ENCODE measurements around the gene ITLN1. TPM values are rescaled to one million over a fixed set of nuclear protein-coding genes. Genes with fewer than 3 reads are reported as not detected.

ITLN1 gene
- total RNA-seq, 2 experiments from 2014 or later, result not detected

Other genes starting within 250 kb of the ITLN1 start
- gene SLAMF1, start 238.1 kb downstream of the ITLN1 start, total RNA-seq, result 100 to 1,000 TPM in 1 of 2 experiments, 10 to 100 TPM in 1; 59.3 to 105 TPM
- 100 to 1,000 TPM; 304 to 332 TPM for gene CD48, start 173.4 kb downstream of the ITLN1 start, total RNA-seq
- 100 to 1,000 TPM; 107 to 126 TPM for gene SLAMF7, start 145.9 kb downstream of the ITLN1 start, total RNA-seq
- 1 to 10 TPM; 1.3 to 8.0 TPM for gene LY9, start 89.0 kb downstream of the ITLN1 start, total RNA-seq
- gene CD244, start 22.3 kb downstream of the ITLN1 start, total RNA-seq, result 10 to 100 TPM; 25.6 to 34.5 TPM
- not detected for gene ITLN2, start 69.6 kb upstream of the ITLN1 start, total RNA-seq
- 10 to 100 TPM; 13.5 to 14.0 TPM for gene F11R, start 136.0 kb upstream of the ITLN1 start, total RNA-seq
- gene TSTD1, start 153.8 kb upstream of the ITLN1 start, total RNA-seq, result 10 to 100 TPM; 62.8 TPM
- 10 to 100 TPM; 75.4 to 90.1 TPM for gene USF1, start 160.8 kb upstream of the ITLN1 start, total RNA-seq
- 100 to 1,000 TPM; 260 to 273 TPM for gene ARHGAP30, start 184.7 kb upstream of the ITLN1 start, total RNA-seq
- under 1 TPM; 0.12 TPM for gene NECTIN4, start 204.4 kb upstream of the ITLN1 start, total RNA-seq
- gene KLHDC9, start 213.2 kb upstream of the ITLN1 start, total RNA-seq, result under 1 TPM; 0.52 to 0.85 TPM
- gene PFDN2, start 232.9 kb upstream of the ITLN1 start, total RNA-seq, result 10 to 100 TPM; 82.8 to 98.5 TPM
- 10 to 100 TPM; 36.4 to 40.9 TPM for gene NIT1, start 232.9 kb upstream of the ITLN1 start, total RNA-seq
- 10 to 100 TPM; 37.1 to 40.6 TPM for gene DEDD, start 247.5 kb upstream of the ITLN1 start, total RNA-seq